SK-N-SH treated with all-trans-retinoic acid at 6 μM for 48 hours (cell line): ENCODE data around the gene ZNF232.

ENCODE experiments used
- TF ChIP-seq, protein P1 (sequence below): fragments of 250-450 bp; sonication (Bioruptor Pico); IDR thresholded peaks from 2 replicates; pipeline ENCODE4 v1.5.1; 2020; ENCODE audit warnings: low read depth, mild to moderate bottlenecking, moderate library complexity
- TF ChIP-seq, protein P2 (sequence below): fragments of 250-450 bp; sonication (Bioruptor Pico); IDR thresholded peaks from 2 replicates; pipeline ENCODE4 v1.8.0; 2021; ENCODE audit warnings: low read depth, mild to moderate bottlenecking, moderate library complexity, borderline replicate concordance
- TF ChIP-seq, protein P3 (sequence below): fragments of 250-450 bp; sonication (Bioruptor Pico); IDR thresholded peaks from 2 replicates; pipeline ENCODE4 v1.5.0; 2020; ENCODE audit warnings: mild to moderate bottlenecking, moderate library complexity

DNA sequence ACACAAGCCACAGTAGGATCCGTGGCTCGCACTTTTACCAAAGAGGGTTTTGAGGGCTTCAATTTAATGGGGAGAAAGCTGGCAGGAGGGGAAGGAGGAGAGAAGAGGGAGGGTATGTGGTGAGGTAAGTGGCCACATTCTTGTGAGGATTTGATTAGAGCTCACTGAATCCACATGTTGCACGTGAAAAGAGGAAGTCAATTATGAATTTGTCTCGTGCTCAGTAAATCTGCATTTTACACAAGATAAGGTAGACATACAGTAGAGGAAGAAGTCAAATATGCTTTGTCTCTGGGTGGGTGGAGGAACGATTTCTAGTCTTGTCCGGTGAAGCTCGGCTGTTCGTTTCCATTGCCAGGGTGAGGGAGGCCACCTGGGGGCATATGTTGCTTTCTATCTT lies 862 bp downstream of the ZNF232 start:
- TF ChIP-seq, protein P1, sequence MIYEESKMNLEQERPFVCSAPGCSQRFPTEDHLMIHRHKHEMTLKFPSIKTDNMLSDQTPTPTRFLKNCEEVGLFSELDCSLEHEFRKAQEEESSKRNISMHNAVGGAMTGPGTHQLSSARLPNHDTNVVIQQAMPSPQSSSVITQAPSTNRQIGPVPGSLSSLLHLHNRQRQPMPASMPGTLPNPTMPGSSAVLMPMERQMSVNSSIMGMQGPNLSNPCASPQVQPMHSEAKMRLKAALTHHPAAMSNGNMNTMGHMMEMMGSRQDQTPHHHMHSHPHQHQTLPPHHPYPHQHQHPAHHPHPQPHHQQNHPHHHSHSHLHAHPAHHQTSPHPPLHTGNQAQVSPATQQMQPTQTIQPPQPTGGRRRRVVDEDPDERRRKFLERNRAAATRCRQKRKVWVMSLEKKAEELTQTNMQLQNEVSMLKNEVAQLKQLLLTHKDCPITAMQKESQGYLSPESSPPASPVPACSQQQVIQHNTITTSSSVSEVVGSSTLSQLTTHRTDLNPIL (CRISPR knock-in tag), result no peak
- TF ChIP-seq, protein P2, sequence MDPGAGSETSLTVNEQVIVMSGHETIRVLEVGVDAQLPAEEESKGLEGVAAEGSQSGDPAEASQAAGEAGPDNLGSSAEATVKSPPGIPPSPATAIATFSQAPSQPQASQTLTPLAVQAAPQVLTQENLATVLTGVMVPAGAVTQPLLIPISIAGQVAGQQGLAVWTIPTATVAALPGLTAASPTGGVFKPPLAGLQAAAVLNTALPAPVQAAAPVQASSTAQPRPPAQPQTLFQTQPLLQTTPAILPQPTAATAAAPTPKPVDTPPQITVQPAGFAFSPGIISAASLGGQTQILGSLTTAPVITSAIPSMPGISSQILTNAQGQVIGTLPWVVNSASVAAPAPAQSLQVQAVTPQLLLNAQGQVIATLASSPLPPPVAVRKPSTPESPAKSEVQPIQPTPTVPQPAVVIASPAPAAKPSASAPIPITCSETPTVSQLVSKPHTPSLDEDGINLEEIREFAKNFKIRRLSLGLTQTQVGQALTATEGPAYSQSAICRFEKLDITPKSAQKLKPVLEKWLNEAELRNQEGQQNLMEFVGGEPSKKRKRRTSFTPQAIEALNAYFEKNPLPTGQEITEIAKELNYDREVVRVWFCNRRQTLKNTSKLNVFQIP (CRISPR knock-in tag), result no peak
- TF ChIP-seq, protein P3, sequence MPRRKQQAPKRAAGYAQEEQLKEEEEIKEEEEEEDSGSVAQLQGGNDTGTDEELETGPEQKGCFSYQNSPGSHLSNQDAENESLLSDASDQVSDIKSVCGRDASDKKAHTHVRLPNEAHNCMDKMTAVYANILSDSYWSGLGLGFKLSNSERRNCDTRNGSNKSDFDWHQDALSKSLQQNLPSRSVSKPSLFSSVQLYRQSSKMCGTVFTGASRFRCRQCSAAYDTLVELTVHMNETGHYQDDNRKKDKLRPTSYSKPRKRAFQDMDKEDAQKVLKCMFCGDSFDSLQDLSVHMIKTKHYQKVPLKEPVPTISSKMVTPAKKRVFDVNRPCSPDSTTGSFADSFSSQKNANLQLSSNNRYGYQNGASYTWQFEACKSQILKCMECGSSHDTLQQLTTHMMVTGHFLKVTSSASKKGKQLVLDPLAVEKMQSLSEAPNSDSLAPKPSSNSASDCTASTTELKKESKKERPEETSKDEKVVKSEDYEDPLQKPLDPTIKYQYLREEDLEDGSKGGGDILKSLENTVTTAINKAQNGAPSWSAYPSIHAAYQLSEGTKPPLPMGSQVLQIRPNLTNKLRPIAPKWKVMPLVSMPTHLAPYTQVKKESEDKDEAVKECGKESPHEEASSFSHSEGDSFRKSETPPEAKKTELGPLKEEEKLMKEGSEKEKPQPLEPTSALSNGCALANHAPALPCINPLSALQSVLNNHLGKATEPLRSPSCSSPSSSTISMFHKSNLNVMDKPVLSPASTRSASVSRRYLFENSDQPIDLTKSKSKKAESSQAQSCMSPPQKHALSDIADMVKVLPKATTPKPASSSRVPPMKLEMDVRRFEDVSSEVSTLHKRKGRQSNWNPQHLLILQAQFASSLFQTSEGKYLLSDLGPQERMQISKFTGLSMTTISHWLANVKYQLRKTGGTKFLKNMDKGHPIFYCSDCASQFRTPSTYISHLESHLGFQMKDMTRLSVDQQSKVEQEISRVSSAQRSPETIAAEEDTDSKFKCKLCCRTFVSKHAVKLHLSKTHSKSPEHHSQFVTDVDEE (CRISPR knock-in tag), result no peak
